ENCODE measurements around the gene NRG4.
"Not testable (repeated sequence)": the region's sequence is repeated elsewhere in the genome, so short reads cannot be mapped to it uniquely, and the experiment has no call there.

The NRG4 gene, protein sequence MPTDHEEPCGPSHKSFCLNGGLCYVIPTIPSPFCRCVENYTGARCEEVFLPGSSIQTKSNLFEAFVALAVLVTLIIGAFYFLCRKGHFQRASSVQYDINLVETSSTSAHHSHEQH

DNA sequence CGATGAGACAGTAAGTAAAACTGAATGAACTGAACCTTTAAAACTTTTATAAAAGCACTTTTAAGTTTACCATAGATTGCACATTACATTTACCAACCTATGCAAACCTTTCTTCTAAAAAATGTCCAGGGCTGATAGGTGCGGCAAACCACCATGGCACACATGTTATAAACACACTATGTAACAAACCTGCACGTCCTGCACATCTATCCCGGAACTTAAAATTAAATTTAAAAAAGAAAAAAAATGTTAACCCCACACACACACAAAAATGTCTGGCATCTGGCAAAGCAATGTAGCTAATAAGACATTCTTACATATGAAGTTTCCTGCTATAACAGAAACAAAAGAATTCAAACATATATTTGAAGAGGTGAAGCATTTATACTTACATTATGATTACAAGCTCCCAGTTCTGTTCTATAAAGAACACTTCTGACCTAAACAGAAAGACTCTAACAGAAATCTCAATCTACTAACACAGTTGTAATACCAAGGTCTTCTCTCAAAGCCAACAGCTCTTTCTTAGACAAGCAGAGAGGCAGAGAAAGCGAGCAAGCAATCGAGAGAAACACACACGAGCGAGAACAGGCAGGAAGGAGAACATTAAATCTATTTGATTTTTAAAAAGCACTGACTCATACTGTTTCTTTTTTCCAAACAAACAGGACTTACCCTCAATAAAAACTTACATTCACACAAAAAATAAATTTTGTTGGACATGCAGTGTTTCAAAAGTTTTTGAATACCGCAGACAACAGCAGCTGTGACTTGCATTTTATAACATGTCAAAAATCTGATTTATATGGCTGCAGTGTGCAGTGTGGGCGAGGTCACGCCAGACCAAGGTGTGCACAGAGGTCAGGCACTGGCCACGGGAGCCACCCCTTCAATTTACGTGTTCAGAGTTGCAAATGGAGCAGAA is at the start of gene NRG4:
TSS of gene NRG4 (minus strand) at position 798 of the 925 bp plus-strand sequence. CDS start 1,194 bp downstream, outside the sequence.
- no peak for DNase-seq

DNA sequence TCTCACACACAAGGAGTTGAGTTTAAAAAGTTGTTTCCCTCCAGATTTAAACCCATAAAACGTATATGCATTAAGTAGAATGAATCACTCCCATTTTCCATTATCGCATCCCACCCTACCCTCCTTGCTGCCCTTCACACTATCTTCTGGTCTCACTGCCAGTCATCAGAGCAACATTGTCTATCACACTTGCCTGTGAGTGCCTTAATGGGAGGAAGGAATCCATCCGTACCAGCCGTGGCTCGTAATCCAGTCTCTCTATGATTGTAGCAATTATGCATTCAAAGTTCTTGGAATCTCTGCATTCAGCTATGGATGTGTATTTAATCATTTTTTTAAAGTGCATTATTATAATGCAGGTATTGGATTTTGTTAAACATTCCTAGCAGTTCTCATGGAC is 49.5 kb upstream of the NRG4 start:
- no peak for DNase-seq

GRCh38 chr15:76060118-76060989 is 48.1 kb upstream of the NRG4 start:
- DNase-seq = no peak

GRCh38 chr15:76059320-76060117 is 47.3 kb upstream of the NRG4 start, which contains the start of gene TMEM266:
Gene TMEM266 (plus strand): TSS chr15:76059985. CDS start chr15:76134264, 74,279 bp downstream.
- peak; percentile 34 for DNase-seq

DNA sequence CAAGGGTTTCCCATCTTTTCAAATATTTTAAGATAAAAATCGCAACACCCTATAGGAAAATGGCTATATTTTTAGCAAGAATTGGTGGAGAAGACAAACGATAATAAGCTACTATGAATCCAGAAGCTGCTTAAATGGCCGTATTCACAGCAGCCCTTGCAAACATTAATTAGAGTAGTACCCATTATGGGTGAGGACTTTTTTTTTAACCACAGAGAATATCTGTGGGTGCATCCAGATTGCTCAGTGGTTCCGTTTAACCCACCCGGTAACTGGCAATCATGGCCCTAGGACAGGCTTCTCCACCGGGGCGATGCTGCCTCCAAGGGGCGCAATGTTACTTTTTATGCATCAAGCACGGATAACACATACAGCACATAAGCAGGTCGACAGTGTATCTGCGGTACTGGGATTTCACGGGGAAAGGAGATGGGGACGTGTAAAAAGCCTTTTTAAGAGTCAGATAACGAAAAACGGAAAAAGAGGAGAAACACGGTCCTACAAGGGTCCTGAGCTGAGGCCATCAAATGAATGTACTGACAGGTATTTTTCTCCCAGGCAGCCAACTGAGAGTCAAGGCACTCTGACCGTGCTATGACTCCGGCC is 46.6 kb upstream of the NRG4 start:
- DNase-seq = peak; percentile 36

- no peak for DNase-seq
Measured at GRCh38 chr15:76057332-76058000, 45.2 kb upstream of the NRG4 start.

- DNase-seq = no peak
Measured at GRCh38 chr15:76056931-76057330, 44.7 kb upstream of the NRG4 start.

DNA sequence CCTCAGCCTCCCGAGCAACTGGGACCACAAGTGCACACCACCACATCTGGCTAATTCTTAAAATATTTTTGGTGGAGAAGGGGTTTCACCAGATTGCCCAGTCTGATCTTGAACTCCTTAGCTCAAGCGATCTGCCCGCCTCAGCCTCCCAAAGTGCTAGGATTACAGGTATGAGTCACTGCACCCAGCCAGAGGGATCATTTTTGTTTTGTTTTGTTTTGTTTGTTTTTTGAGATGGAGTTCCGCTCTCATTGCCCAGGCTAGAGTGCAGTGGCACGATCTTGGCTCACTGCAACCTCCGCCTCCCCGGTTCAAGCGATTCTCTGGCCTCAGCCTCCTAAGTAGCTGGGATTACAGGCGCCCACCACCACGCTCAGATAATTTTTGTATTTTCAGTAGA is 42.0 kb upstream of the NRG4 start:
- DNase-seq = not testable (repeated sequence)

GRCh38 chr15:76038512-76038911 is 26.3 kb upstream of the NRG4 start:
- DNase-seq = no peak

GRCh38 chr15:76035593-76035992 is 23.4 kb upstream of the NRG4 start:
- DNase-seq = no peak

DNA sequence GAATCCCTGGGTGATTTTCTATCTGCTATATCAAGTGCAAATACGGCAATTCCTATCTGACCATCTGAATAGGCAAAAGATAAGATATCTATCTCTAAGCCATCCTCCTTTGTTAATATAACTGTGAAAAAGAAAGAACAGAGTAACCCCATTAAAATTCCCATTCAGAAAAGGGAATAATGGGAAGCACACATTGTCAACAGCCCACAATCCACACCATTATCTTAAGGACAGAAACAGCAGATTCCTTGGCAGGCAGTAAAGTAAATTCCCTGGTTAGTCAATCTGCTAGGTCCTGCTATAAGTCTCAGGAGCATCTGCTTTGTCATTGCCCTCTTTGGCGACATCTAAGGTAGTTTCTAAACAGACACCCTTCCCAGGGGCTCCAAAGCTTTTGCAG is 21.9 kb upstream of the NRG4 start:
- no peak for DNase-seq

DNA sequence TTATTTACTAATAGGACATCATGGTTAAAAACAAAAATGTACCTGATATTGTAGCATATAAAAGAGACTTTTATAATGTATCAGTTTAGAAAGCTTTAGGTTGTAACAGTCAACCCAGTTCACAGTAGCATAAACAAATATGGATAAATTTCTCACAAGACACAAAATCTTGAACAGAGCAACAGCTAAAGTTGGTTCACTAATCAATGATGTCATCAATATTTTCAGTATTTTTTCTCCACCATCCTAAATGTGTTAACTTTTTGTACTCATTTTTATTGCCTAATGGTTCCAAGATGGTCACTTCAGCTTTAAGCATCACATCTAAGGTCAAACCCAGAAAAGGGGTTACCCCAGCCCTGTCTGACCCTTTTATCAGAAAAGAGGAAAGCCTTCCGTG is 21.2 kb upstream of the NRG4 start:
- DNase-seq = no peak

- no peak for DNase-seq
Measured at GRCh38 chr15:76032046-76032445, 19.8 kb upstream of the NRG4 start.

GRCh38 chr15:76024021-76024768 is 12.0 kb upstream of the NRG4 start:
- no peak for DNase-seq

- DNase-seq = not testable (repeated sequence)
Measured at GRCh38 chr15:76013470-76013869, 1.2 kb upstream of the NRG4 start.

DNA sequence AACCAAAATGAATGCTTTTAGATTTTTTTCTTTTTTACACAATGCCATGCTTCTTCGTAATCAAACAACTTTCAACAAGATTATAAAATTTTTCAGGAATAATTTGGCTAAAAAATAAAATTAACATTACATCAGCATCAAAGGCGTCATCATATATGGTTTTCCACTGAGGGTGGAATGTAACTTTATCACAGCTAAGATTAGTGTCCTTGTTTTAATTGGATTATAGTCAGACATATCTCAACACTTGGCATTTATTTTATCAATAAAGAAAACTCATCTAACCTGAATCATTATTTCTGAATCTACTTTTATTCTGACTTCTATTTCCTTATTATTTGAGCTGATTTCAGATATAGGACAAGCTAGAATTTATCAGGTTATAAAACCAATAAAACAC is 1.6 kb downstream of the NRG4 start:
- DNase-seq = no peak

GRCh38 chr15:76006136-76006778 is 6.0 kb downstream of the NRG4 start:
- DNase-seq = no peak

GRCh38 chr15:76003364-76003763 is 8.9 kb downstream of the NRG4 start:
- DNase-seq = no peak

GRCh38 chr15:75995611-75996010 is 16.6 kb downstream of the NRG4 start:
- DNase-seq = no peak

- no peak for DNase-seq
Measured at GRCh38 chr15:75994220-75994619, 18.0 kb downstream of the NRG4 start.
